Measurements from ENCODE around the gene CD48.

CD48 gene

DNA sequence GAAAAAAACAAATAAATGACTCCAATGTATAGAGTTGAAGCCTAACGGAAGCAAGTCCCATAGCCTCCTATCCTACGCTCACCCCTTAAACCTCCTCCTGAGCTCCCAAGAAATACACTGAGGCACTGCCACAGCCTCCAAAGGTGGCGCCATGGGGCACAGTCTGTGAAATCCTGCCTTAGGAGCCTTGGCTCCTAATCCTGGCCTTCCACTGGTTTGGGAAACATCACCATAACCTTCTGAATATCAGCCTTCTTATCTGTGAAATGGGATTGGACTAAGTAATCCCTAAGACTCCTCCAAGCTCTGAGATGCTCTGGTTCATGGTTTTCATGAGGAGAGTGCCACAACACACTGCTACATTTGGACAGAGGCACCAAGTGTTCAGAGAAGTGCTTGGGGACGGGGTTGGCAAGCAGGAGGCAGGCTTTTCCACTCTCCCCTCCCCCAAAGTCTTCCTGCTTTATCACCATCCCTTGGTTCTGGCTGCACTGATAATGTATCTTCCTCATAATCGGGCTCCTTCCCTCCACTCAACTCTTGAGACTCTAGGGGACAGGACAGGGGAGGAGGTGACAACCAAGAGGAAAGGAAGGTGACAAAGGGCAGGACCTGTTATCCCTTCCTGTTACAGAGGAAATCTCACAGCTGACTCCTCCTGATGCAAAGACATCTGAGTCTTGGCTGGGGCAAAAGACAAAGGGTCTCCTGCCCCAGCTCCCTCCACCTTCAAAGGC, 30.2 kb upstream of the CD48 start:
- Histone ChIP-seq H3K4me2 (no peak overlapping the region), H2AFZ (ENCODE audit: low read depth) (no peak overlapping the region), H3K27me3 (ENCODE audit: insufficient read depth, low read depth) (no peaks in the 10 kb centered on the region), H3K36me3 (ENCODE audit: insufficient read depth) (no peaks in the 10 kb centered on the region), H3K27ac (no peak overlapping the region), H3K9ac (no peak overlapping the region), H3K79me2 (ENCODE audit: insufficient read depth, low read depth) (no peaks in the 10 kb centered on the region), H4K20me1 (ENCODE audit: insufficient read depth) (no peaks in the 10 kb centered on the region), H3K4me1 (ENCODE audit: low read depth, poor library complexity, severe bottlenecking) (no peaks in the 10 kb centered on the region), H3K4me3 (IDR thresholded peaks at IDR 0.05; ENCODE audit: insufficient read depth, low read depth, low read length) (no peak overlapping the region)
- TF ChIP-seq CTCF (conservative IDR thresholded peaks at IDR 0.05; ENCODE audit: low read depth, low read length), result 0 out of 2 replicates have a peak, but pooled peaks have one; percentile 32

GRCh38 chr1:160741092-160741501, 29.5 kb upstream of the CD48 start:
- TF ChIP-seq CTCF (conservative IDR thresholded peaks at IDR 0.05; ENCODE audit: low read depth, low read length), result no peak
- H3K4me3 ChIP-seq (IDR thresholded peaks at IDR 0.05; ENCODE audit: insufficient read depth, low read depth, low read length), result no peak overlapping the region
- H2AFZ ChIP-seq (ENCODE audit: low read depth), result no peak overlapping the region
- H3K79me2 ChIP-seq (ENCODE audit: insufficient read depth, low read depth), result no peaks in the 10 kb centered on the region
- H3K27ac ChIP-seq, result no peak overlapping the region
- no peaks in the 10 kb centered on the region for H3K36me3 ChIP-seq (ENCODE audit: insufficient read depth)
- no peaks in the 10 kb centered on the region for H4K20me1 ChIP-seq (ENCODE audit: insufficient read depth)
- no peaks in the 10 kb centered on the region for H3K27me3 ChIP-seq (ENCODE audit: insufficient read depth, low read depth)
- no peak overlapping the region for H3K4me2 ChIP-seq
- no peaks in the 10 kb centered on the region for H3K4me1 ChIP-seq (ENCODE audit: low read depth, poor library complexity, severe bottlenecking)
- no peak overlapping the region for H3K9ac ChIP-seq

- no peak overlapping the region for H3K9ac ChIP-seq
- H3K4me1 ChIP-seq (ENCODE audit: low read depth, poor library complexity, severe bottlenecking), result no peaks in the 10 kb centered on the region
- no peaks in the 10 kb centered on the region for H3K27me3 ChIP-seq (ENCODE audit: insufficient read depth, low read depth)
- no peaks in the 10 kb centered on the region for H3K79me2 ChIP-seq (ENCODE audit: insufficient read depth, low read depth)
- no peak overlapping the region for H2AFZ ChIP-seq (ENCODE audit: low read depth)
- no peak overlapping the region for H3K27ac ChIP-seq
- no peak for TF ChIP-seq CTCF (conservative IDR thresholded peaks at IDR 0.05; ENCODE audit: low read depth, low read length)
- H3K4me3 ChIP-seq (IDR thresholded peaks at IDR 0.05; ENCODE audit: insufficient read depth, low read depth, low read length), result no peak overlapping the region
- no peaks in the 10 kb centered on the region for H3K36me3 ChIP-seq (ENCODE audit: insufficient read depth)
- H3K4me2 ChIP-seq, result no peak overlapping the region
- no peaks in the 10 kb centered on the region for H4K20me1 ChIP-seq (ENCODE audit: insufficient read depth)
Observed at GRCh38 chr1:160740133-160740688, 28.6 kb upstream of the CD48 start.

- Histone ChIP-seq H3K79me2 (ENCODE audit: insufficient read depth, low read depth) (no peaks in the 10 kb centered on the region), H3K27me3 (ENCODE audit: insufficient read depth, low read depth) (no peaks in the 10 kb centered on the region), H2AFZ (ENCODE audit: low read depth) (no peak within 1 kb of the TSS), H3K4me3 (IDR thresholded peaks at IDR 0.05; ENCODE audit: insufficient read depth, low read depth, low read length) (no peak within 1 kb of the TSS), H3K9ac (no peak within 1 kb of the TSS), H3K27ac (no peak within 1 kb of the TSS), H3K4me2 (no peak within 1 kb of the TSS), H3K4me1 (ENCODE audit: low read depth, poor library complexity, severe bottlenecking) (peaks cover 3% of the 10 kb centered on the region), H3K36me3 (ENCODE audit: insufficient read depth) (no peaks in the 10 kb centered on the region), H4K20me1 (ENCODE audit: insufficient read depth) (no peaks in the 10 kb centered on the region)
- no peak for TF ChIP-seq CTCF (conservative IDR thresholded peaks at IDR 0.05; ENCODE audit: low read depth, low read length)
Observed at GRCh38 chr1:160739098-160739511, 27.5 kb upstream of the CD48 start, which contains the start of gene SLAMF7. Gene SLAMF7, plus strand, starts transcription at chr1:160739247. Its CDS starts 55 bp downstream, at chr1:160739302.
